Smooth muscle cell (in vitro differentiated cells): ENCODE results near the gene PTGDR. TPM values are rescaled to one million over a fixed set of nuclear protein-coding genes. Genes with fewer than 3 reads are reported as not detected.

ENCODE experiments used
- DNase-seq: peaks from one replicate; lab custom pipeline; 2025; ENCODE audit not compliant: unreplicated experiment; lab: John Stamatoyannopoulos, UW
- H2AFZ ChIP-seq: fragments of 200-600 bp; sonication (generic); 2 replicates; pipeline ENCODE4 v1.6.0; 2016; ENCODE audit warnings: antibody characterized with exemption, low read depth, mild to moderate bottlenecking
- H3F3A ChIP-seq: fragments of 200-600 bp; sonication (generic); 2 replicates; pipeline ENCODE4 v1.6.0; 2017; ENCODE audit warnings: antibody characterized with exemption, low read depth
- H3K27ac ChIP-seq: fragments of 200-600 bp; sonication (generic); 2 replicates; pipeline ENCODE4 v1.5.1; 2016; ENCODE audit warnings: low read depth, mild to moderate bottlenecking
- H3K27me3 ChIP-seq: fragments of 200-600 bp; sonication (generic); 2 replicates; pipeline ENCODE4 v1.6.1; 2016; ENCODE audit warnings: low read depth, mild to moderate bottlenecking
- H3K36me3 ChIP-seq: fragments of 200-600 bp; sonication (generic); 2 replicates; pipeline ENCODE4 v1.5.1; 2016; ENCODE audit warnings: low read depth
- H3K4me1 ChIP-seq: fragments of 200-600 bp; sonication (generic); 2 replicates; pipeline ENCODE4 v1.5.1; 2016; ENCODE audit warnings: low read depth
- H3K4me2 ChIP-seq: fragments of 200-600 bp; sonication (generic); 2 replicates; pipeline ENCODE4 v1.6.0; 2016; ENCODE audit warnings: mild to moderate bottlenecking
- H3K4me3 ChIP-seq: fragments of 200-600 bp; sonication (generic); 2 replicates; pipeline ENCODE4 v1.5.1; 2016; ENCODE audit warnings: mild to moderate bottlenecking
- H3K79me2 ChIP-seq: fragments of 200-600 bp; sonication (generic); 2 replicates; pipeline ENCODE4 v1.6.0; 2016; ENCODE audit warnings: low read depth, mild to moderate bottlenecking
- H3K9ac ChIP-seq: fragments of 200-600 bp; sonication (generic); 2 replicates; pipeline ENCODE4 v1.6.0; 2016; ENCODE audit warnings: low read depth
- H3K9me3 ChIP-seq: fragments of 200-600 bp; sonication (generic); replicated peaks from 2 replicates; pipeline ENCODE4 v1.5.1; 2016; ENCODE audit warnings: low read depth
- H4K20me1 ChIP-seq: fragments of 200-600 bp; sonication (generic); 2 replicates; pipeline ENCODE4 v1.6.0; 2016; ENCODE audit warnings: low read depth
- WGBS: methylation state at CpG from one replicate; pipeline ENCODE4 v1.1.7; 2016; ENCODE audit warnings: low lambda C conversion rate; 5-methylcytosine and 5-hydroxymethylcytosine counted together
- polyA plus RNA-seq: library from polyadenylated mRNA; unstranded; fragments of >200 nt; fragmentation: Nextera tagmentation; extraction: Ambion mirVana; gene quantifications from 2 replicates; pipeline ENCODE4 v1.2.1, GENCODE V29; 2016
- total RNA-seq: library from RNA; depleted of rRNA; stranded (reverse); fragments of >200 nt; gene quantifications from 2 replicates; pipeline ENCODE4 v1.2.3, GENCODE V29; 2014
- TF ChIP-seq, protein P1 (sequence below): fragments of 200-600 bp; sonication (generic); IDR thresholded peaks from 2 replicates; pipeline ENCODE4 v1.5.1; 2017; ENCODE audit warnings: borderline replicate concordance, mild to moderate bottlenecking, antibody characterized with exemption; ENCODE audit not compliant: insufficient read depth, poor library complexity, severe bottlenecking

The PTGDR gene
- total and polyA plus RNA-seq, 2 experiments from 2014 or later: not detected

DNA sequence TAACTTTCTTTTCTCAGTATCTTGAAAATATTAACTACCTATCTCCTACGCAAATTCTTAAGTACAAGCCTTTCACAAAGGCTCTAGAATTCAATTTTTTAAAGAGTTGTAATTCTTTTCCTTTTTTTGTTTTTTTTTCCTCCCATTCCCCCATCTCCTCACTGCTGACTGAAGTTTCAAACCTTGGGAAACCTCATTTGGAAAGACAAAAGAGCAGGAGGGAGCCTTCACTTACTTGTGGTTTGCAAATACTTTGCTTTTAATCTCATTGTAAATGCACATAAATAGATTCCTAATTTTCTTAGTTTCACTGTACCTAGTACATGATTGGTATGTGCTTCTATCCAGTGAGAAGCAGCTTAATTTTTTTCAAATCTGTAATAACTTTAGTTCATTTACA is 15.8 kb upstream of the PTGDR start:
- H3K4me1 ChIP-seq: peaks cover 27% of the 10 kb centered on the region
- 38% methylated on average over 1 of the region's 1 CpG for WGBS
- TF ChIP-seq, protein P1, sequence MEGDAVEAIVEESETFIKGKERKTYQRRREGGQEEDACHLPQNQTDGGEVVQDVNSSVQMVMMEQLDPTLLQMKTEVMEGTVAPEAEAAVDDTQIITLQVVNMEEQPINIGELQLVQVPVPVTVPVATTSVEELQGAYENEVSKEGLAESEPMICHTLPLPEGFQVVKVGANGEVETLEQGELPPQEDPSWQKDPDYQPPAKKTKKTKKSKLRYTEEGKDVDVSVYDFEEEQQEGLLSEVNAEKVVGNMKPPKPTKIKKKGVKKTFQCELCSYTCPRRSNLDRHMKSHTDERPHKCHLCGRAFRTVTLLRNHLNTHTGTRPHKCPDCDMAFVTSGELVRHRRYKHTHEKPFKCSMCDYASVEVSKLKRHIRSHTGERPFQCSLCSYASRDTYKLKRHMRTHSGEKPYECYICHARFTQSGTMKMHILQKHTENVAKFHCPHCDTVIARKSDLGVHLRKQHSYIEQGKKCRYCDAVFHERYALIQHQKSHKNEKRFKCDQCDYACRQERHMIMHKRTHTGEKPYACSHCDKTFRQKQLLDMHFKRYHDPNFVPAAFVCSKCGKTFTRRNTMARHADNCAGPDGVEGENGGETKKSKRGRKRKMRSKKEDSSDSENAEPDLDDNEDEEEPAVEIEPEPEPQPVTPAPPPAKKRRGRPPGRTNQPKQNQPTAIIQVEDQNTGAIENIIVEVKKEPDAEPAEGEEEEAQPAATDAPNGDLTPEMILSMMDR: no peak
- H4K20me1 ChIP-seq: no peaks in the 10 kb centered on the region
- H3K79me2 ChIP-seq: no peaks in the 10 kb centered on the region
- no peak overlapping the region for H3K4me2 ChIP-seq
- H2AFZ ChIP-seq: no peak overlapping the region
- H3K4me3 ChIP-seq: no peak overlapping the region
- DNase-seq: no peak
- no peak overlapping the region for H3K9ac ChIP-seq
- H3F3A ChIP-seq: no peaks in the 10 kb centered on the region
- no peaks in the 10 kb centered on the region for H3K27me3 ChIP-seq
- no peak overlapping the region for H3K27ac ChIP-seq
- H3K36me3 ChIP-seq: no peaks in the 10 kb centered on the region
- H3K9me3 ChIP-seq: no peaks in the 10 kb centered on the region

DNA sequence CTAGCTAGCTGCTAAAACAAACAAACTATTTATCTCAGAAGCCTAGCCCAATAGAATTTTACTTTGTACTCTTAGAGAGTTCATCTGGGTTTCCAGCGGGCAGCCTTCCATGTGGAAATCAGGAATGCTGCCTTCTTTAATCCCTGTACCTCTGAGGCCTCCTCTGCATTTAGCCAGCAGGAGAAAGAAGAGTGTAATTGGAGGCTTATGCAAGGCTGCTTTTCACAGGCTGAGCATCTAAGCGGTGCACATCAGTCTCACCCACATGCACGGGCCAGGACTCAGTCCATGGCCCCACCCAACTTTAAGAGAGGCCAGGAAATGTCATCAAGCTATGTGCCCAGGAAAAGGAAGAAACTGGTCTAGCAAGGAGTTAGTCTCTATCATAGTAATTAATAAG is 14.0 kb upstream of the PTGDR start:
- no peak for DNase-seq
- Histone ChIP-seq H3K9me3 (no peaks in the 10 kb centered on the region), H3K4me3 (no peak overlapping the region), H3F3A (no peaks in the 10 kb centered on the region), H3K9ac (no peak overlapping the region), H3K27ac (no peak overlapping the region), H3K4me1 (peaks cover 27% of the 10 kb centered on the region), H3K36me3 (no peaks in the 10 kb centered on the region), H3K4me2 (no peak overlapping the region), H3K79me2 (no peaks in the 10 kb centered on the region), H3K27me3 (no peaks in the 10 kb centered on the region), H4K20me1 (no peaks in the 10 kb centered on the region), H2AFZ (no peak overlapping the region)
- 51% methylated on average over 3 of the region's 3 CpGs for WGBS
- TF ChIP-seq, protein P1: no peak

DNA sequence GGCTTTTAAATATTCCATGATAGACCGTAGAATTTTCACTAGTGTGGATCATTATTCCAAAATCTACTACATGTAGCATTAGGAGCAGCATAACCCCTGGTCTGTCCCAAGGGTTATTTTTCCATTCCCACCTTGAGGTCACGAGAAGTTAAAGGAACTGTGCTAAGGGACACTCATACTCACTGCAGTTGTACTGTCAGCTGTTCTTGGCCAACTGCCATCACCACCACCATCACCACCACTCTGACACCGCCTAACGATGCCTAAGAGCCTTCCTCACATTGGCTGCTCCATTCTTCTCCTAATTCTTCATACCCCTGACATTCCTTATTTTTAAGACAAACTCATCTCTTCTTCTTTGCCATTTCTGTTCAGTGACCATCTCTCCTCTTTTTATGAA is 13.4 kb upstream of the PTGDR start:
- no peak overlapping the region for H2AFZ ChIP-seq
- H3K4me2 ChIP-seq: no peak overlapping the region
- no peaks in the 10 kb centered on the region for H3K27me3 ChIP-seq
- no peak overlapping the region for H3K9ac ChIP-seq
- no peak overlapping the region for H3K27ac ChIP-seq
- 95% methylated on average over 4 of the region's 4 CpGs for WGBS
- no peaks in the 10 kb centered on the region for H3K79me2 ChIP-seq
- no peaks in the 10 kb centered on the region for H4K20me1 ChIP-seq
- H3K4me1 ChIP-seq: peaks cover 27% of the 10 kb centered on the region
- no peaks in the 10 kb centered on the region for H3K9me3 ChIP-seq
- TF ChIP-seq, protein P1: no peak
- DNase-seq: no peak
- no peak overlapping the region for H3K4me3 ChIP-seq
- no peaks in the 10 kb centered on the region for H3F3A ChIP-seq
- H3K36me3 ChIP-seq: no peaks in the 10 kb centered on the region

DNA sequence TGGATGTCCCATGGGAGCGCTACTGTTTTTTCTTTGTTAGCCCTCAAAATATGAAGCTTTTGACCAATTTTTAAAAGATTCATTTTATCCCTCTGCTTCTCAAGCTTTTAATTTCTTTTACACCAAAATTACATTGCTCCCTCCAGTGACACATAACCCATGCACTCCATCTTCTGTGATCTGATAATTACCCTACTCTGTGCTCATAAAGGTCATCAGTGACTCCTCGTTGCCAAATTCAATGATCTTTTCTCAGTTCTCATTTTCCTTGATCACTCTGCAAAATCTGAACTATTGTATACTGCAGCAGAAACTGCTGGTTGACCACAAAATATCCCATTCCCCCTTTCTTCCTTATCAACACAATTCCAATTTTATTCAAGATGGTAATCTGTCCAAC is 8.7 kb upstream of the PTGDR start:
- Histone ChIP-seq H3K79me2 (no peaks in the 10 kb centered on the region), H3K9ac (no peak overlapping the region), H3K36me3 (no peaks in the 10 kb centered on the region), H3K4me2 (no peak overlapping the region), H3K27ac (no peak overlapping the region), H3K4me1 (peaks cover 3% of the 10 kb centered on the region), H3K9me3 (no peaks in the 10 kb centered on the region), H3F3A (no peaks in the 10 kb centered on the region), H3K4me3 (no peak overlapping the region), H3K27me3 (peaks cover 6% of the 10 kb centered on the region), H2AFZ (no peak overlapping the region), H4K20me1 (no peaks in the 10 kb centered on the region)
- DNase-seq: no peak
- WGBS: 96% methylated on average over 2 of the region's 2 CpGs
- TF ChIP-seq, protein P1: no peak
